HepG2 (cell line): ENCODE data around the gene CCDC117. TPM values are rescaled to one million over a fixed set of nuclear protein-coding genes. Genes with fewer than 3 reads are reported as not detected.

Experiments
- ATF7 ChIP-seq, 2 experiments: fragments of 450-650 bp in 1 of 2; sonication (generic) in 1 of 2; formaldehyde crosslinking in 1 of 2; IDR thresholded peaks; 2 replicates each; pipeline versions ENCODE4 v1.4.0 to v1.6.1; 2016 to 2020; ENCODE audit warnings: antibody characterized with exemption in 1 of 2, mild to moderate bottlenecking in 1 of 2, missing genetic modification reagents in 1 of 2
- ATF7-NPFF ChIP-seq: sonication (generic); formaldehyde crosslinking; IDR thresholded peaks from 2 replicates; pipeline ENCODE4 v1.8.1; 2023; ENCODE audit warnings: mild to moderate bottlenecking, low read depth, missing genetic modification reagents, moderate library complexity
- EP300 ChIP-seq, 3 experiments: sonication (generic) in 1 of 3; formaldehyde crosslinking in 1 of 3; IDR thresholded peaks; 2 replicates each; pipeline versions ENCODE4 v1.5.1 to v1.6.1; 2011 to 2020; ENCODE audit warnings: low read depth in 2 of 3, low read length in 2 of 3, borderline replicate concordance in 1 of 3, improper control_type of control experiment in 1 of 3, mild to moderate bottlenecking in 1 of 3, missing genetic modification reagents in 1 of 3, moderate library complexity in 1 of 3
- ETV6 ChIP-seq: sonication (generic); formaldehyde crosslinking; conservative IDR thresholded peaks from 2 replicates; pipeline ENCODE4 v1.4.0; 2020; ENCODE audit warnings: missing genetic modification reagents
- IRF9 ChIP-seq: sonication (generic); formaldehyde crosslinking; IDR thresholded peaks from 2 replicates; pipeline ENCODE4 v1.8.0; 2022; ENCODE audit warnings: missing genetic modification reagents, mild to moderate bottlenecking, borderline replicate concordance
- NFAT5 ChIP-seq: sonication (generic); formaldehyde crosslinking; IDR thresholded peaks from 2 replicates; pipeline ENCODE4 v1.4.0; 2020; ENCODE audit warnings: missing genetic modification reagents
- SIX1 ChIP-seq: sonication (generic); formaldehyde crosslinking; IDR thresholded peaks from 2 replicates; pipeline ENCODE4 v1.4.0; 2020; ENCODE audit warnings: missing genetic modification reagents, borderline replicate concordance
- SMYD3 ChIP-seq: sonication (generic); formaldehyde crosslinking; IDR thresholded peaks from 2 replicates; pipeline ENCODE4 v1.8.1; 2023; ENCODE audit warnings: mild to moderate bottlenecking, missing genetic modification reagents
- SP1 ChIP-seq, 2 experiments: fragments of 450-650 bp in 1 of 2; sonication (generic) in 1 of 2; formaldehyde crosslinking in 1 of 2; IDR thresholded peaks; 2 replicates each; pipeline versions ENCODE4 v1.4.0 to v1.6.1; 2016 to 2020; ENCODE audit warnings: missing genetic modification reagents in 1 of 2
- TIGD3 ChIP-seq: sonication (generic); formaldehyde crosslinking; IDR thresholded peaks from 2 replicates; pipeline ENCODE4 v1.5.1; 2020; ENCODE audit warnings: mild to moderate bottlenecking, missing genetic modification reagents, borderline replicate concordance
- ZNF354B ChIP-seq: sonication (generic); formaldehyde crosslinking; IDR thresholded peaks from 2 replicates; pipeline ENCODE4 v1.8.0; 2022; ENCODE audit warnings: mild to moderate bottlenecking, missing genetic modification reagents
- ZNF629 ChIP-seq: sonication (generic); formaldehyde crosslinking; conservative IDR thresholded peaks from 2 replicates; pipeline ENCODE4 v1.5.0; 2020; ENCODE audit warnings: missing genetic modification reagents
- ZNF646 ChIP-seq: sonication (generic); formaldehyde crosslinking; IDR thresholded peaks from 2 replicates; pipeline ENCODE4 v1.9.0; 2021; ENCODE audit warnings: mild to moderate bottlenecking, missing genetic modification reagents
- polyA plus RNA-seq, 8 experiments: library from polyadenylated mRNA; depleted of rRNA in 3 of 8; stranded (reverse) in 7 of 8; unstranded in 1 of 8; fragments of >200 nt; fragmentation: Illumina TruSeq in 4 of 8; extraction: Trizol in 4 of 8; gene quantifications; 2 replicates each; pipeline versions ENCODE4 v1.2.1 to v1.2.3, GENCODE V29; 2011 to 2016; ENCODE audit warnings: low read depth in 4 of 8, missing spikeins in 1 of 8, mixed read lengths in 1 of 8; ENCODE audit not compliant: insufficient read depth in 1 of 8
- total RNA-seq, 5 experiments: library from RNA; depleted of rRNA; stranded (reverse); fragments of >200 nt; fragmentation: Illumina TruSeq; extraction: Trizol; gene quantifications; 2 replicates each; pipeline ENCODE4 v1.2.3, GENCODE V29; 2016; ENCODE audit warnings: low read depth in 1 of 5

CCDC117 gene
- total and polyA plus RNA-seq, 2 of the 13 experiments (the other 11 are each of a cell fraction or from before 2014, with no cell fraction given): 12.6 to 34.2 TPM

- TF ChIP-seq SIX1 (CRISPR knock-in tag) (peak; percentile 72; the same call in 1 of the 2 replicates), ZNF646 (CRISPR knock-in tag) (no peak), ATF7 (IDR thresholded peaks at IDR 0.05) (no peak), ATF7 (CRISPR knock-in tag; IDR thresholded peaks at IDR 0.05) (no peak), ZNF629 (CRISPR knock-in tag) (no peak), IRF9 (CRISPR knock-in tag) (no peak), ZNF354B (no peak), SP1 (IDR thresholded peaks at IDR 0.05) (no peak), SP1 (CRISPR knock-in tag; IDR thresholded peaks at IDR 0.05) (no peak), EP300 (IDR thresholded peaks at IDR 0.05; ENCODE audit: low read depth in 2 of 2, low read length in 2 of 2) (peak in 1 of 2 experiments; percentile 99; a peak in 3 of 4 replicates), EP300 (CRISPR knock-in tag; IDR thresholded peaks at IDR 0.05; ENCODE audit: borderline replicate concordance) (peak; percentile 91; the same call in 1 of the 2 replicates), TIGD3 (CRISPR knock-in tag) (no peak), SMYD3 (CRISPR knock-in tag) (0 out of 2 replicates have a peak, but pooled peaks have one; percentile 56), NFAT5 (no peak), ETV6 (CRISPR knock-in tag) (no peak), ATF7-NPFF (CRISPR knock-in tag) (no peak)
These were observed 36.3 kb downstream of the CCDC117 start (continued) for GRCh38 chr22:28808716-28809355.
